Measurements from ENCODE around the gene ZNF775.

ZNF775 gene

GRCh38 chr7:150346922-150347321, 32.2 kb upstream of the ZNF775 start:
- DNase-seq (ENCODE audit: low read depth): no peak

GRCh38 chr7:150351587-150352194, 27.4 kb upstream of the ZNF775 start:
- no peak for DNase-seq (ENCODE audit: low read depth)

DNA sequence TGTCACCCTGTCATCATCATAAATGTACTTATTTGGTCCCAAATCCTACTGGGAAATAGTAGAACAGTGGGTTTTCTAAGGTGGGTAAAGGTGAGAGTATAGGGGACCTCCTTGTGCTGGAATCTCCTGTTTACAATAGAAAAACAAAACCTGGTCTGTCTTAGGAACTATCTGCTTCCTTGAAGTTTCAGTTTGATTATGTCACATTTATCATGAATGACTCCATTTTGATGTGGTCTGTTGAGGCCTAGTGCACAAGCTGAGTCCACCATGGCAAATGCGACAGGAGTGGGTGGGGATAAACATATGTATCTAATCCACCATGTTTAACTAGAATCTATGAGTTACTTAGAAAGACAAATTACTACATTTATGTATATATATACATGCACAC, 23.5 kb upstream of the ZNF775 start:
- no peak for DNase-seq (ENCODE audit: low read depth)

- no peak for DNase-seq (ENCODE audit: low read depth)
Observed at GRCh38 chr7:150356265-150356897, 22.7 kb upstream of the ZNF775 start.

- no peak for DNase-seq (ENCODE audit: low read depth)
Observed at GRCh38 chr7:150357270-150357669, 21.9 kb upstream of the ZNF775 start.

DNA sequence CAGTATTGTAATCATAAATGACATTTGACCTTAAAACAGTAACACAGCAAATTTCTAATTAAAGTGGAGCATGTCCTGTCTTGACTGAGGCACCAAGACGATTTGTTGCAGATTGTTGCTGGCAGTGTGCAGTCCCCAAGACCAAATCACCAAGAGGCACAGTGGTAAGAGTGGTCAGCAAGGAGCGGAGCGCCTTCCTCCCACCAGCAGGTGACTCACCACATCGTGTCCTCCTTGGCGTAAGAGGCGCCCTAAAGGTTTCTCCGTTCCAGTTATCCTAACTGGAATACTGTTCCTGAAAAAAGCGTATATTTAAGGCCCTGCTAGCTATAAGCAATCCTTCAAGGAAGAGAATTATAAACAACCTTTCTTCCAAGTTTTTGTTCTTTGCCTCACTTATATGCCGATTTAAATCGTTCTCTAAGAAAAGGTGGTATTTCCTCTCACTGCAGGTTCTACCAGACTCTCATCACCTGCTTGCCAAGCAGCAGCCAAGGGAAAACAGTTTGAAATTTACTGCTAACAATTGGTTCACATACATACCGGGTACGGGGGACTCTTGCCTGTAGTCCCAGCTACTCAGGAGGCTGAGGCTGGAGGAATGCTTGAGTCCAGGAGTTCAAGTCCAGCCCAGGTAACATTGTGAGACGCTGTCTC, 21.2 kb upstream of the ZNF775 start:
- DNase-seq (ENCODE audit: low read depth): no peak

DNA sequence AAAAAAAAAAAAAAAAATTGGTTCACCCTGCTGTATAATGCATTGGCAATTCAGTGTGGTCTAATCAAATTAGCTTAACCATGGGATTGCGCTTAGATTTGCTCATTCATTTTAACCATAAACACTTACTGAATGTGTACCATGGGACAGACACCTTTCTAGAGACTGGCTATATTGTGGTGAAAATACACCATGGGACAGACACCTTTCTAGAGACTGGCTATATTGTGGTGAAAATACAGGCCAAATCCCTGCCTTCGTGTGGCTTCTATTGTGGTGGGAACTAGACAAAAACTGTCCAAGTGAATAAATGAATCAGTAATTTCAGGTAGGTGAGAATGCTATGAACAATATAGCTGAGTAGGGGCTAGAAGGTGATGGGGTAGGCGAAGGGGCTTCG, 20.7 kb upstream of the ZNF775 start:
- no peak for DNase-seq (ENCODE audit: low read depth)

- no peak for DNase-seq (ENCODE audit: low read depth)
Observed at GRCh38 chr7:150358988-150359621, 20.0 kb upstream of the ZNF775 start.

GRCh38 chr7:150359622-150360362, 19.3 kb upstream of the ZNF775 start:
- no peak for DNase-seq (ENCODE audit: low read depth)

DNA sequence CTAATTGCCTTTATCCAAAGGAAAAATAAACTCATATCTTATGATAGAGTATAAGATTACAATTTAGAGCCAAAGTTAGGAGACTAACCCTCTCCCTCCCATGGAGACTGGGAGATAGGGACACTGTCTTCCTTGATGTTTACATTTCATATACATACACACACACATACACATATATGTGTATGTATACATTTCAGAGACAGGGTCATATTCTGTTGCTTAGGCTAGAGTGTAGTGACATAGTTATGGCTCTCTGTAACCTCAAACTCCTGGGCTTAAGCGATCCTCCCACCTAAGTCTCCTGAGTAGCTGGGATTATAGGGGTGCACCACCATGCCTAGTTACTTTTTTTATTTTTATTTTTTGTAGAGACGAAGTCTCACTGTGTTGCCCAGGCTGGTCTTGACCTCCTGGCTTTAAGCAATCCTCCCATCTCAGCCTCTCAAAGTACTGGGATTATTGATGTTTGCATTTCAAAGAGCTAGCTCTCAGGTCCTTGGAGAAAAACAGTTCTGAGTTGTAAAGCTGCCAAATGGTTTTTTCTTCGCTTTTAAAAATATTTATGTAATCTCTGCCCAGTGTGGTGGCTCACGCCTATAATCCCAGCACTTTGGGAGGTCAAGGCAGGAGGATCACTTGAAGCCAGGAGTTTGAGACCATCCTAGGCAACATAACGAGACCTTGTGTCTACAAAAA, 18.6 kb upstream of the ZNF775 start:
- DNase-seq (ENCODE audit: low read depth): no peak

DNA sequence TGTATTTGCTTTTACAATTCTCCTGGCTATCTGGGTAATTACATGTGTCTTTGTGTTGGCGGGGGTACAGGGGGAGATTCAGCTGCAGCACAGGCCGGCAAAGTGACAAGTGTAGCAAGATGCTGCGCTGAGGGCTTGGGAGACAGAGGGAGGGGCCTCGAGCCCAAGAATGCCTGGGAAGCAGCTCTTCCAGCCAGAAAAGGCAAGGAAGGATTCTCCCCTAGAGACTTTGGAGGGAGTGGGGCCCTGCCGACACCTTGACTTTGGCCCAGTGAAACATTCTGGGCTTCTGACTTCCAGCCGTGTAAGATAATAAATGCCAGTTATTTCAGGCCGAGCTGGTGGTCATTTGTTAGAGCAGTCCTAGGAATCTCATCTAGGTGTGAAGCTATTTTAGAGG, 17.7 kb upstream of the ZNF775 start:
- DNase-seq (ENCODE audit: low read depth): no peak

DNA sequence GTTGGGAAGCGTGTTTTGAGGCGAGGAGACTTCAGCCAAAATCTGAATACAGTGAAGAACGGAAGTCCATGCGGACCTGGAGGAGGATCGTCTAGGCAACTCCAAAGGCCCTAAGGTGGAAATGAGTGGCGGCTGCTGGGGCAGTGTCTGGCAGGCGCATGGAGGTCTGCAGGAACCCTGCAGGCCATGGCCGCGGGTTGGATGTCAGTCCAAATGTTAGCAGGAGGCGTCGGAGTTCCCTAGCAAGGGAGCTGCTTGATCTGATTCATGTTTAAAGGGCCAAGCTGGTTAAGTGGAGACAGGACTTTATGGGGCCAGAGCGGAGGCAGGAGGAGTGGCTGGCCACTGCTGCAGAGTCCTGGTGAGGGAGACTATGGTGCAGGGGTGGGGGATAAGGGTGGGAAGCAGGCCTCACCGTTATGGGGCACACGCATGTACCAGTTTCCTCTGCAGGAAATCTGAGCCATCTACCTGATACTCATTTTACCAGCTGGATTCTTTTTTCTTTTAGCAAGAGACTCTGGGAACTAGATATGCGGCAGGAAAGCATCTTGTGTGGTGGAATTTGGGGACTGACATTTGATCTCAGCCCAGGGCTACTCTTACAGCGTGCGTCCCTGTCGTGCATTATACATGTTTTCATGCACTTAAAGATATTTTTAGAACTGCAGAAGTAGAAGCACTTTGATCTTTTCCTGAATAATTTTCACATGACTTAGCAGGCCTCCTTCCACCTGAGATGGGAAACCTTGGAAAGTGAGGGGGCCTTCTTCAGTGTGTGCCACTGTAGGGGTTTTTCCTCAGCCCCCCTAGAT, 17.1 kb upstream of the ZNF775 start:
- DNase-seq (ENCODE audit: low read depth): no peak

DNA sequence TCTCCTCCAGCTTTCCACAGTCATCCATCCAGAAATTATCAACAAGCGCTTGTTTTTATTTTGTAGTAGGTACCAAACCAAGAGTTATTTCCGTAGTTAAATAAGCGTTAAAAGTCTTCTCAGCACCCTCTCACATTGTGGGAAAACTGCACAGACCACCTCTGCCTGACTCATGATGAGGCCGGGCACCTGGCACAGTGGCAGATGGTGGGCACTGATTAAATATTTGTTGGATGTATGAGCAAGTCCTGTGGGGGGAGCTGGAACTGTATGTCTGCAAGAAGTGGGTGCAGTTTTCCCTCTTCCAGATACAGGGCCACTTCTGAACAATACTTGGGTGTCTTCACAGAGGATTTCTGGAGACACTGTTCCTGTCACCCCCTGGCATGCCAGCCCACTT, 15.8 kb upstream of the ZNF775 start:
- no peak for DNase-seq (ENCODE audit: low read depth)

DNA sequence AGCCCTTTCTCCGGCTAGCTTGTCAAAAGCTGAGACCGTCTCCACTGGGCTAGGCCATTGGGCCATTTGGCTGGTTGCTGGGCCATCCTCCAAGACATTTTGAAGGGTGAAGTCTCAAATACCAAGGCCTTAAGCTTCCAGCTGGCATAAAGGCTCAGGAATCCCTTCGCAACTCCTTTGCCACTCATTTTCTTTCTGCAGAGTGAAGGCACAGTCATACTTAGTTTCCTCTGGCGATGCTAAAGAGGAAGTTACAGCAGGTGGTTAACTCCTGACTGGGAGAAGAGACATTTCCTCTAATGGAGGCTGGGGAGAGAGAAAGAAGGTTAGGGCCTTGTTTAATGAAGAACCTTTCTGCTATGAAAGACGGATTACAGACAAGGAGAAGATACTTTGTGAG, 15.3 kb upstream of the ZNF775 start:
- DNase-seq (ENCODE audit: low read depth): no peak

GRCh38 chr7:150365194-150365593, 13.9 kb upstream of the ZNF775 start:
- no peak for DNase-seq (ENCODE audit: low read depth)

DNA sequence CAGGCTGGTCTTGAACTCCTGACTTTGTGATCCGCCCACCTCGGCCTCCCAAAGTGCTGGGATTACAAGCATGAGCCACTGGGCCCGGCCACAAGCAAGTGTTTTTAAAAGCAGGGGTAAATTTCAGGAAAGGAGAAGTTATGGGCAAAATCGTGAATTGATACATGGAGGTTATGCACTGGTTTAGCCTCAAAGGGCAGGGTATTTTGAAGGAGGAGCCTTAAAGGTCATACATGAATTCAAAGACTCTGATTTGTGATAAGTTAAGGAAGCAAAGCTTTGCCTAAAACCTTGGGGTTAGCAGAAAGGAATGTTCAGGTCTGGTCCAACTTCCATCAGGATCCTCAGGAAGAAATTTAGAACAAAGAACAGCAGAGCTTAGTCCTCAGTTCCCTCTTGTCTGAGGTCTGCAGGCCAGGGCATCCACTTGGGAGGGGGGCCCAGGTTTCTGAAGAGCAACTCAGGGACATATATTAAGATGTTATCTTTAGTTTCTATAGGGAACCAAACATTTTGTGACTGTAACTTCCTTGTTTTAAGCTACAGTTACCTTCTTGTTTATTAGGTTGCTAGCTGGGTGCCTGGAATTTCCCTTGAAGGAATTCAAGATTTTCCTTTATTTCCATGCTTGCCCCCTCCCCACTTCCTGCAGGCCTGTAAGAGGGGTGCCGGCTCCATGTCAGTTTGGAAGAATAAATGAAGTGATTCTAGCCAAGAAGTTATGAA, 13.3 kb upstream of the ZNF775 start:
- no peak for DNase-seq (ENCODE audit: low read depth)

DNA sequence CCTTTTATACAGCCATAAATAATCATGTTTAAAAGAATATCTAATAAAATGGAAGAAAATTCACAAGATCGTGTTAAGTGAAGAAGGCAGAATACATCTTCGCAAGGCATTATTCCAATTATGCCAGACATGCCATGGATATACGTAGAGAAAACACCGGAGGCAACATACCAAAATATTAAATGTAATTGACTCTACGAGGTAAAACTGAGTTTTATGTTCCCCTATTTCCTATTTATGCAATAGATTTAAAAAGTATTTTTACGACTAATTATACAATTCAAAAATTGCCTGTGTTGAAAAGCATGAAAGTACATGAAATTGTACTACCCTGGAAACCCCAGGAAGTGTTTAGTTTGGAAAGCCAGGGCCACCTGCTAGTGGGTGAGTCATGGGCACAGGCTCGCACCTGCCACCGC, 11.4 kb upstream of the ZNF775 start:
- DNase-seq (ENCODE audit: low read depth): no peak

DNA sequence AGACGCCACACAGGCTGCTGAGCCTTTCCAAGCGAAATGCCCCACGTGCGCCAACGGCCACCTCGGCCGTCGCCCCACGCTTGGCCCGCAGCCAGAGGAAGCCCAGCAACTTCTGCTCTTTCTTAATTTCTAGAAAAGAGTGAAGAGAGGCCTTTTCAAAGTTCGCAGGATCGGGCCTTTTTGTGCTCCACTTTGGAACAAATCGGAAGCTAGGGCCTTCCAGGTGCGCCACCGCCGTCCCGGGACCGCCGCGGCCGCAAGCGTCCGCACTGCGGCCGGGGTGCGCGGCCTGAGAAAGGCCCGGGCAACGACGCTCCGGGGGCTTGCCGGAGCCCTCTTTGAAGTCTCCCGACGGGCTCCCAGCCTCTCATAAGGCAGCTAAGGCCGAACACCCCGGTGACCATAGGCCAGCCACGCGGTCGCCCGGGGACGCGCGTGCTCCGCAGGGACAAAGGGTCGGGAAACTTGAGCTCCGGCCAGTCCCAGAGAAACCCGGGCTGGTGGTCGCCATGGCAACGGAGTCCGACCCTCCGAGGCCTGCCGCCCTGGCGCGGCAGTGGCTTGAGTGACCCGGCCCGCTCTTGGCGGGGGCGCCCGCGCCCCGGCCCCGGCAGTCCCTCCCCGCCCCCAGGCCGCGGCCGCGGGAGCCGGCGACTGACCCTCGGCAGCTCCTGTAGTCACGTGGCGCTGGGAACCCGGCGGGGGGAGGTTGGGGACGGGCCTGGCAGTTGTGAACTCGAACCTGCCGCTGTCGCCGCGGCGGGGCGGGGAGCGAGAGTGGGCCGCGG, 10.8 kb upstream of the ZNF775 start, which contains the start of gene REPIN1:
Gene REPIN1, plus strand, starts transcription at position 727 of the 788 bp plus-strand sequence. CDS start 890 bp downstream, outside the sequence.
- peak; percentile 65 for DNase-seq (ENCODE audit: low read depth)

Measured in stimulated activated CD8-positive, alpha-beta memory T cell treated with anti-CD3 and anti-CD28 coated beads, Interleukin-7, amount 100 ng/mL, for 24 hours (primary cell).